Measurements from ENCODE around the gene CIAO1.
"Not testable (repeated sequence)": the region's sequence is repeated elsewhere in the genome, so short reads cannot be mapped to it uniquely, and the experiment has no call there.

DNA sequence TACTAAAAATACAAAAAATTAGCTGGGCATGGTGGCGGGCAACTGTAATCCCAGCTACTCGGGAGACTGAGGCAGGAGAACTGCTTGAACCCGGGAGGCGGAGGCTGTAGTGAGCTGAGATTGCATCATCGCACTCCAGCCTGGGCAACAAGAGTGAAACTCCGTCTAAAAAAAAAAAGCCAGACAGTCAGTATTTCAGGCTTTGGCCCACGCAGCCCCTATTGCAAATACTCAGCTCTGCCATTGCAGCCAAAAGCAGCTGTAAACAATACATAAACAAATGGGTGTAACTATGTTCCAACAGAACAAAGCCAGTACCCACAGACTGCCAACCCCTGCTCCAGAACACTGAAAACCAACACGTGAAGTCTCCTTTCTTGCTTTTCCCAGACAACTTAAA lies 28.2 kb downstream of the CIAO1 start:
- not testable (repeated sequence) for TF ChIP-seq POLR2A, SPI1, TAF1 (IDR thresholded peaks at IDR 0.05; ENCODE audit: low read depth, low read length)
